ENCODE data around the gene HOXD12. TPM values are rescaled to one million over a fixed set of nuclear protein-coding genes. Genes with fewer than 3 reads are reported as not detected.
A peak's percentile ranks its signal among the peaks of the same experiment; 100 is the strongest.

Gene HOXD12
- total RNA-seq, 1 experiment from 2014 or later = not detected

GRCh38 chr2:176098366-176099158 lies 1.0 kb upstream of the HOXD12 start:
- TF ChIP-seq, protein P1, sequence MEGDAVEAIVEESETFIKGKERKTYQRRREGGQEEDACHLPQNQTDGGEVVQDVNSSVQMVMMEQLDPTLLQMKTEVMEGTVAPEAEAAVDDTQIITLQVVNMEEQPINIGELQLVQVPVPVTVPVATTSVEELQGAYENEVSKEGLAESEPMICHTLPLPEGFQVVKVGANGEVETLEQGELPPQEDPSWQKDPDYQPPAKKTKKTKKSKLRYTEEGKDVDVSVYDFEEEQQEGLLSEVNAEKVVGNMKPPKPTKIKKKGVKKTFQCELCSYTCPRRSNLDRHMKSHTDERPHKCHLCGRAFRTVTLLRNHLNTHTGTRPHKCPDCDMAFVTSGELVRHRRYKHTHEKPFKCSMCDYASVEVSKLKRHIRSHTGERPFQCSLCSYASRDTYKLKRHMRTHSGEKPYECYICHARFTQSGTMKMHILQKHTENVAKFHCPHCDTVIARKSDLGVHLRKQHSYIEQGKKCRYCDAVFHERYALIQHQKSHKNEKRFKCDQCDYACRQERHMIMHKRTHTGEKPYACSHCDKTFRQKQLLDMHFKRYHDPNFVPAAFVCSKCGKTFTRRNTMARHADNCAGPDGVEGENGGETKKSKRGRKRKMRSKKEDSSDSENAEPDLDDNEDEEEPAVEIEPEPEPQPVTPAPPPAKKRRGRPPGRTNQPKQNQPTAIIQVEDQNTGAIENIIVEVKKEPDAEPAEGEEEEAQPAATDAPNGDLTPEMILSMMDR (IDR thresholded peaks at IDR 0.05; ENCODE audit: unreplicated experiment) = no peak
- Mint-ChIP-seq H3K4me3 (ENCODE audit: low read depth, unreplicated experiment) (peak overlapping the region; percentile 85), H3K27ac (ENCODE audit: unreplicated experiment) (peak overlapping the region; percentile 80), H3K36me3 (ENCODE audit: insufficient read depth, unreplicated experiment) (peaks cover 18% of the 10 kb centered on the region), H3K9me3 (ENCODE audit: low read depth, unreplicated experiment) (no peaks in the 10 kb centered on the region), H3K4me1 (ENCODE audit: low read depth, unreplicated experiment) (peaks cover 9% of the 10 kb centered on the region), H3K27me3 (ENCODE audit: unreplicated experiment) (peaks cover 8% of the 10 kb centered on the region)
- no TSS peak for BruUV-seq (replicated peaks)
- intact Hi-C loops (cut with micrococcal nuclease; ENCODE audit: unreplicated experiment) = loop anchor here (5.0 kb wide), 5 partner anchors 96 to 896 kb away; partner anchors contain the start of gene LNPK
- no peak for DNase-seq
- CTCF ChIA-PET = interaction anchor here (0.7 to 3.0 kb wide), 6 partner anchors 28 to 895 kb away, joined by 3 to 24 read pairs (median 4); no protein-coding TSS in a partner anchor

DNA sequence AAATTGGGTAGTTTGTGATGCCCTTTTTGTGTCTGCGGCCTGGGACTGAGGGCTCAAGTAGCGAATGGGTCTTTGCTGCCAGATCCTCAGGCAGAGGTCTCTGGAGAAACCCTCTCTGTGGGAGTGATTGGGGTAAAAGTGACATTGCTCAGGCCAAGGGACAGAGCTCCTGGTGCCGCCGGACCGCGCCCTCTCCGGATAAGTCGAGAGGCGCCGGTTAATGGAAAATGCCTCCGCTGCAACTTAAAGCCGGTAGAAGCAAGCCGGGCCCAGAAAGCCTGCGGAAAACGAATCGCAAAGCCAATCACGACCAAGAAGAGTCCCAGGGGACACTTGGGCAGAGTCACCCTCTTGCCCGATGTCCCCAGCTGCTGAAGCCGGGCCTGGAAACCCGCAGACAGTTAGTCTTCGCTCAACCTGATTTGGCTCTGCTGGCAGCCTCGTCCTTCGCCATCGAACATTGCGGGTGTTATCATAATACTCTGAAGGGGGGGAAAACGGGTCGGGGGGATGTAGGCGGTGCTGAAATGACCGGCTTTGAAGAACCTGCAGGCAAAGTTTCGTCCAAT lies 352 bp upstream of the HOXD12 start:
- no peak for DNase-seq
- Mint-ChIP-seq H3K4me1 (ENCODE audit: low read depth, unreplicated experiment) (peaks cover 9% of the 10 kb centered on the region), H3K9me3 (ENCODE audit: low read depth, unreplicated experiment) (no peaks in the 10 kb centered on the region), H3K36me3 (ENCODE audit: insufficient read depth, unreplicated experiment) (peaks cover 18% of the 10 kb centered on the region), H3K27ac (ENCODE audit: unreplicated experiment) (no peak overlapping the region), H3K27me3 (ENCODE audit: unreplicated experiment) (peaks cover 2% of the 10 kb centered on the region), H3K4me3 (ENCODE audit: low read depth, unreplicated experiment) (no peak overlapping the region)
- TF ChIP-seq, protein P1 (IDR thresholded peaks at IDR 0.05; ENCODE audit: unreplicated experiment) = no peak
- intact Hi-C loops (cut with micrococcal nuclease; ENCODE audit: unreplicated experiment) = loop anchor here (5.0 kb wide), 5 partner anchors 97 to 897 kb away; partner anchors contain the start of gene LNPK
- no TSS peak for BruUV-seq (replicated peaks)
- CTCF ChIA-PET = no interaction called here

GRCh38 chr2:176100547-176101140 lies 1.0 kb downstream of the HOXD12 start:
- peaks cover 13% of the 10 kb centered on the region for H3K27me3 Mint-ChIP-seq (ENCODE audit: unreplicated experiment)
- no peak overlapping the region for H3K4me3 Mint-ChIP-seq (ENCODE audit: low read depth, unreplicated experiment)
- H3K27ac Mint-ChIP-seq (ENCODE audit: unreplicated experiment) = no peak overlapping the region
- no peak for DNase-seq
- intact Hi-C loops (cut with micrococcal nuclease; ENCODE audit: unreplicated experiment) = no loop called here
- peaks cover 18% of the 10 kb centered on the region for H3K36me3 Mint-ChIP-seq (ENCODE audit: insufficient read depth, unreplicated experiment)
- H3K9me3 Mint-ChIP-seq (ENCODE audit: low read depth, unreplicated experiment) = no peaks in the 10 kb centered on the region
- TF ChIP-seq, protein P1 (IDR thresholded peaks at IDR 0.05; ENCODE audit: unreplicated experiment) = no peak
- H3K4me1 Mint-ChIP-seq (ENCODE audit: low read depth, unreplicated experiment) = peaks cover 9% of the 10 kb centered on the region
- no TSS peak for BruUV-seq (replicated peaks)
- CTCF ChIA-PET = no interaction called here

DNA sequence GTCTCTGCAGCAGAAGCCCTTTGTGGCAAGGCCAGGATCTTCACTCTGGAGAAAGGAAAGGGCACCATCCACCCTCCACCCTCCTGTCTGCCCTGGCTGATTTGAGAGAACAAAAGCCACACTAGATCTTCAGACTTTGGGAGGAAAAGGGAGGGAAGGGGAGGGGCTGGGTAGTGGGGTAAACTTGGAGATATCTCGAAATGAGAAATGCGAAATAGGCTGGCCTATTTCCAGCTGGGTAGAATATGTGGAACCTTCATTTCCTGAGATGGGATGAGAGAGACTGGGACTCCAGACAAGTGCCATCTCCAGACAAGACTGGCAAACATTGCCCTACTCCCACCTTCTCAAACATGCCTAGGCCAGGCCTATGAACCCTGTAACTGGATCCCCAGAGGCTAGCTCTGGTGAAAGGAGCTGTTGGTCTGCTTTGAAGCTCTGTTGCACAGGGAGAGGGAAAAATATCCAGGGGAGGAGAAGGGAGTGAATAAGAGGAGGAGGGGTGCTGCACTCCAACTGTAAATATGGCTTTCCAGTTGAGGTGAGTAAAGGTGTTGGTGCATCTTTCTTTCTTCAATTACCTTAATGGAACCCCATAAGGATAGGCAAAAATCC lies 1.7 kb downstream of the HOXD12 start:
- Mint-ChIP-seq H3K36me3 (ENCODE audit: insufficient read depth, unreplicated experiment) (peaks cover 18% of the 10 kb centered on the region), H3K27ac (ENCODE audit: unreplicated experiment) (no peak overlapping the region), H3K4me3 (ENCODE audit: low read depth, unreplicated experiment) (no peak overlapping the region), H3K27me3 (ENCODE audit: unreplicated experiment) (peaks cover 20% of the 10 kb centered on the region), H3K9me3 (ENCODE audit: low read depth, unreplicated experiment) (no peaks in the 10 kb centered on the region), H3K4me1 (ENCODE audit: low read depth, unreplicated experiment) (peaks cover 15% of the 10 kb centered on the region)
- DNase-seq = no peak
- TF ChIP-seq, protein P1 (IDR thresholded peaks at IDR 0.05; ENCODE audit: unreplicated experiment) = no peak
- no TSS peak for BruUV-seq (replicated peaks)
- intact Hi-C loops (cut with micrococcal nuclease; ENCODE audit: unreplicated experiment) = no loop called here
- CTCF ChIA-PET = no interaction called here
